Measurements from ENCODE around the gene RABGAP1L.

DNA sequence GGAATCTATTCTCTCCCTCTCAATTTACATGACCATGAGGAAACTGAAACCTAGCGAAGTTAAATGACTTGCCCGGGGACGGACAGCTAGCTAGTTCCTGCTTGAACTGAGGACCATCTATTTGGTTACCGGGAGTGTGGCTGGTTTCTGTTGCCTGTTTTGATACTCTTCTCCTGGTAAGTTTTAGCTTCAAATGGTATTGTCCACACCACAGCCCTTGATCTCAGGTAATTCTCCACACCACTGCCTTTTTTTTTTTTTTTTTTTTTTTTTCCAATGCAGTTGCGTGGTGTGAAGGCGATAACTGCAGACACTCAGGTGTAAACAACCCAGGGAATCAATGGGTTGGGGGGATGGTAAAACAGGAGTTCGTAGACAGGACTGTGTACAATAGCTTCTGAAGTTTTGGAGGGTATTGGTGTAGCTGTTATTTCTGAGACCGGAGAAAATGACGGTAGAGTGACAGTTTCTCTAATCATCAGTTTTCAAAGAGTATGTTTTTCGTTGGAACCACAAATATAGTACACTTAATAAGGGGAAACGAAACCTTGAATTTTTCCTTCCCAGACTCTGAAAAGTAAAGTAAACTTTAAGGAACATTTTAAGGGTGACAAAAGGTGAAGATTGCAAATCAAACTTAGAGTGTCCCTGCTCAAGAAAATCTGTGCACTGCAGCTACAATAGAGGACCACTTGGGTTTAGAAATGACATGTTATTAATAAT lies 715.2 kb downstream of the RABGAP1L start:
- no peak for TF ChIP-seq POLR2A (IDR thresholded peaks at IDR 0.05)
- TF ChIP-seq, protein P1, sequence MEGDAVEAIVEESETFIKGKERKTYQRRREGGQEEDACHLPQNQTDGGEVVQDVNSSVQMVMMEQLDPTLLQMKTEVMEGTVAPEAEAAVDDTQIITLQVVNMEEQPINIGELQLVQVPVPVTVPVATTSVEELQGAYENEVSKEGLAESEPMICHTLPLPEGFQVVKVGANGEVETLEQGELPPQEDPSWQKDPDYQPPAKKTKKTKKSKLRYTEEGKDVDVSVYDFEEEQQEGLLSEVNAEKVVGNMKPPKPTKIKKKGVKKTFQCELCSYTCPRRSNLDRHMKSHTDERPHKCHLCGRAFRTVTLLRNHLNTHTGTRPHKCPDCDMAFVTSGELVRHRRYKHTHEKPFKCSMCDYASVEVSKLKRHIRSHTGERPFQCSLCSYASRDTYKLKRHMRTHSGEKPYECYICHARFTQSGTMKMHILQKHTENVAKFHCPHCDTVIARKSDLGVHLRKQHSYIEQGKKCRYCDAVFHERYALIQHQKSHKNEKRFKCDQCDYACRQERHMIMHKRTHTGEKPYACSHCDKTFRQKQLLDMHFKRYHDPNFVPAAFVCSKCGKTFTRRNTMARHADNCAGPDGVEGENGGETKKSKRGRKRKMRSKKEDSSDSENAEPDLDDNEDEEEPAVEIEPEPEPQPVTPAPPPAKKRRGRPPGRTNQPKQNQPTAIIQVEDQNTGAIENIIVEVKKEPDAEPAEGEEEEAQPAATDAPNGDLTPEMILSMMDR (IDR thresholded peaks at IDR 0.05): no peak
- TF ChIP-seq EP300 (IDR thresholded peaks at IDR 0.05): no peak
- TF ChIP-seq POLR2AphosphoS5 (IDR thresholded peaks at IDR 0.05): no peak
